HFFc6 (cell line): ENCODE data around the gene CNNM4. TPM values are rescaled to one million over a fixed set of nuclear protein-coding genes. Genes with fewer than 3 reads are reported as not detected.
A peak's percentile ranks its signal among the peaks of the same experiment; 100 is the strongest.

ENCODE experiments used
- DNase-seq: peaks from one replicate; pipeline ENCODE4 v3.0.0-alpha.2; 2018
- H3K27ac Mint-ChIP-seq: 2 replicates; pipeline ENCODE4 v1.8.0; 2020; ENCODE audit warnings: mild to moderate bottlenecking, mixed read lengths
- H3K27me3 Mint-ChIP-seq: 2 replicates; pipeline ENCODE4 v1.8.0; 2021; ENCODE audit warnings: mild to moderate bottlenecking, moderate library complexity, mixed read lengths; ENCODE audit not compliant: insufficient read depth
- H3K36me3 Mint-ChIP-seq: 2 replicates; pipeline ENCODE4 v1.8.0; 2021; ENCODE audit warnings: low read depth, mixed read lengths
- H3K4me1 Mint-ChIP-seq: 2 replicates; pipeline ENCODE4 v1.8.0; 2020; ENCODE audit warnings: low read depth, mixed read lengths
- H3K4me3 Mint-ChIP-seq: 2 replicates; pipeline ENCODE4 v1.8.0; 2020; ENCODE audit warnings: mild to moderate bottlenecking, moderate library complexity, mixed read lengths
- H3K9me3 Mint-ChIP-seq: 2 replicates; pipeline ENCODE4 v1.8.0; 2020; ENCODE audit warnings: mild to moderate bottlenecking, mixed read lengths
- total RNA-seq, 6 experiments: library from RNA; stranded (reverse); fragmentation: NEBNext Ultra II Directional; extraction: Animal tissue kit (Norgen Biotek cat#: 25700); gene quantifications; 2 replicates in 1 of 6; 3 replicates in 5 of 6; pipeline ENCODE4 v1.2.3, GENCODE V29; 2021
- TF ChIP-seq, protein P1 (sequence below): fragments of 200-600 bp; sonication (generic); IDR thresholded peaks from 2 replicates; pipeline ENCODE4 v1.5.0; 2021; ENCODE audit warnings: antibody characterized with exemption, mild to moderate bottlenecking

The CNNM4 gene
- total RNA-seq, 6 experiments from 2014 or later, result 4.4 to 5.4 (median 5.1) TPM

GRCh38 chr2:96824079-96824870 lies 63.6 kb downstream of the CNNM4 start:
- Mint-ChIP-seq H3K4me3 (no peak overlapping the region), H3K27ac (no peak overlapping the region), H3K4me1 (peaks cover 11% of the 10 kb centered on the region), H3K36me3 (peaks cover 8% of the 10 kb centered on the region), H3K9me3 (no peaks in the 10 kb centered on the region), H3K27me3 (no peaks in the 10 kb centered on the region; the same call in none of the 2 replicates)
- peak; percentile 22 for DNase-seq
- TF ChIP-seq, protein P1, sequence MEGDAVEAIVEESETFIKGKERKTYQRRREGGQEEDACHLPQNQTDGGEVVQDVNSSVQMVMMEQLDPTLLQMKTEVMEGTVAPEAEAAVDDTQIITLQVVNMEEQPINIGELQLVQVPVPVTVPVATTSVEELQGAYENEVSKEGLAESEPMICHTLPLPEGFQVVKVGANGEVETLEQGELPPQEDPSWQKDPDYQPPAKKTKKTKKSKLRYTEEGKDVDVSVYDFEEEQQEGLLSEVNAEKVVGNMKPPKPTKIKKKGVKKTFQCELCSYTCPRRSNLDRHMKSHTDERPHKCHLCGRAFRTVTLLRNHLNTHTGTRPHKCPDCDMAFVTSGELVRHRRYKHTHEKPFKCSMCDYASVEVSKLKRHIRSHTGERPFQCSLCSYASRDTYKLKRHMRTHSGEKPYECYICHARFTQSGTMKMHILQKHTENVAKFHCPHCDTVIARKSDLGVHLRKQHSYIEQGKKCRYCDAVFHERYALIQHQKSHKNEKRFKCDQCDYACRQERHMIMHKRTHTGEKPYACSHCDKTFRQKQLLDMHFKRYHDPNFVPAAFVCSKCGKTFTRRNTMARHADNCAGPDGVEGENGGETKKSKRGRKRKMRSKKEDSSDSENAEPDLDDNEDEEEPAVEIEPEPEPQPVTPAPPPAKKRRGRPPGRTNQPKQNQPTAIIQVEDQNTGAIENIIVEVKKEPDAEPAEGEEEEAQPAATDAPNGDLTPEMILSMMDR, result no peak

- H3K27me3 Mint-ChIP-seq, result no peaks in the 10 kb centered on the region; the same call in none of the 2 replicates
- no peak overlapping the region for H3K4me3 Mint-ChIP-seq
Measured at GRCh38 chr2:96825057-96825456, 64.4 kb downstream of the CNNM4 start.

DNA sequence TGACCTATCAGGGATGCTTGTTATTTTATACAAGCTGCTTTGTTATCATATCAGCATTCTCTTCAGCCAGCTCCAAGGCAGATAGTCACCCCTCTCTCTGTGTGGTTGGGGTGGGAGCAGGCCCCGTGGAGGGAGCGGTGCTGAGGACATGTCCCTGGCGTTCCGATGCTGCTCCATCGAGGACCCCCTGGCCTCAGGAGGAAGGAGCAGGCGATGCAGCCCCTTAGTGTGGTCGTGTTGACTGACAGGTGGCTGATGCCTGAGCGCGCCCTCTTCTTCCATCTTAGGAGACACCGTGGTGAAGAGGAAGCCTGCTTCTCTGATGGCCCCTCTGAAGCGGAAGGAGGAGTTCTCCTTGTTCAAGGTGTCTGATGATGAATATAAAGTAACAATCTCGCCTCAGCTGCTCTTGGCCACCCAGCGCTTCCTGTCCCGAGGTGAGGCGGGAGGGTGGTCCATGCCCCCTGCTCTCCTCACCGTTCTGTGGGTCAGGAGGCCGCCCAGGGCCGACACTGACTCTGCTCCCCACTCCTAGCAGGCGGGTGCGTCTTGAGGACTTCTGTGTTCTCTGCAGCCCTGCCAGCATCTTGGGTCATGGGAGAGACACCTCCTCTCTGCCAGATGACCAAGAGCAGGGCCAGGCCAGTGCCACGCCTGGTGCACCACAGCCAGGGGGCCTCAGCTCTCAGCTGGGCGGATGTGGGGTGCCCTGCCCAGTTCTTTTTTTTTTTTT lies 66.0 kb downstream of the CNNM4 start:
- H3K9me3 Mint-ChIP-seq, result no peaks in the 10 kb centered on the region
- H3K4me3 Mint-ChIP-seq, result no peak overlapping the region
- no peak overlapping the region for H3K27ac Mint-ChIP-seq
- H3K4me1 Mint-ChIP-seq, result peaks cover 11% of the 10 kb centered on the region
- no peak for DNase-seq
- H3K36me3 Mint-ChIP-seq, result peaks cover 8% of the 10 kb centered on the region; the same call in 1 of the 2 replicates
- H3K27me3 Mint-ChIP-seq, result no peaks in the 10 kb centered on the region; the same call in none of the 2 replicates
- TF ChIP-seq, protein P1, result peak; percentile 13; the same call in 1 of the 2 replicates

More at GRCh38 chr2:96825057-96825456, 64.4 kb downstream of the CNNM4 start:
- DNase-seq, result no peak
- no peaks in the 10 kb centered on the region for H3K9me3 Mint-ChIP-seq
- peaks cover 11% of the 10 kb centered on the region for H3K4me1 Mint-ChIP-seq
- H3K27ac Mint-ChIP-seq, result no peak overlapping the region
- peaks cover 8% of the 10 kb centered on the region; the same call in 1 of the 2 replicates for H3K36me3 Mint-ChIP-seq
- TF ChIP-seq, protein P1, result no peak

- Mint-ChIP-seq H3K4me1 (peaks cover 23% of the 10 kb centered on the region), H3K36me3 (peaks cover 12% of the 10 kb centered on the region; the same call in 1 of the 2 replicates), H3K27ac (no peak overlapping the region), H3K27me3 (no peaks in the 10 kb centered on the region; the same call in none of the 2 replicates), H3K9me3 (no peaks in the 10 kb centered on the region), H3K4me3 (no peak overlapping the region)
- TF ChIP-seq, protein P1, result no peak
- DNase-seq, result no peak
Measured at GRCh38 chr2:96828436-96828835, 67.7 kb downstream of the CNNM4 start.

DNA sequence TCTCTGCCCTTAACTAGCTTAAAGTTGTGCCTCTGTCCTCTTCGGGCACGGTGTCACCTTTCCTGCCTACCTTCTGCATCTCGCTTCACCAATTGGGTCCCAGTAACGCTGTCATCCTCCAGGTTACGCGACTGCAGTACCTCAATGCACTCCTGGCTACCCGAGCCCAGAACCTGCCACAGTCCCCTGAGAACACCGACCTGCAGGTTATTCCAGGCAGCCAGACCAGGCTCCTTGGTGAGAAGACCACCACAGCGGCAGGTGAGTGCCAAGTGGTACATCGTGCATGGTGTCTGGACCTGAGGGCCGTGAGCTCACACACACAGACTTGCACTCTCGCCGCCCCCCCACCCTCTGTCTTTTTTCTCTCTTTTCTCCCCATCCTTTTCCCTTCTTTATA lies 68.2 kb downstream of the CNNM4 start:
- TF ChIP-seq, protein P1, result no peak
- Mint-ChIP-seq H3K27me3 (no peaks in the 10 kb centered on the region; the same call in none of the 2 replicates), H3K36me3 (peaks cover 12% of the 10 kb centered on the region; the same call in 1 of the 2 replicates), H3K4me3 (no peak overlapping the region), H3K27ac (no peak overlapping the region), H3K4me1 (peaks cover 22% of the 10 kb centered on the region), H3K9me3 (no peaks in the 10 kb centered on the region)
- no peak for DNase-seq
